ENCODE results near the gene SRGN. TPM values are rescaled to one million over a fixed set of nuclear protein-coding genes. Genes with fewer than 3 reads are reported as not detected.

The SRGN gene
- total RNA-seq, 2 experiments from 2014 or later, result 949 to 966 TPM

GRCh38 chr10:69073736-69074364 is 14.1 kb upstream of the SRGN start:
- Mint-ChIP-seq H3K27ac (no peak overlapping the region), H3K4me3 (no peak overlapping the region), H3K27me3 (no peaks in the 10 kb centered on the region), H3K9me3 (no peaks in the 10 kb centered on the region), H3K4me1 (ENCODE audit: low read depth) (peaks cover 12% of the 10 kb centered on the region), H3K36me3 (no peaks in the 10 kb centered on the region)
- no peak for DNase-seq
- intact Hi-C loops (cut with micrococcal nuclease), result no loop called here
- ChIA-PET POLR2A (no interaction called here), CTCF (no interaction called here)

DNA sequence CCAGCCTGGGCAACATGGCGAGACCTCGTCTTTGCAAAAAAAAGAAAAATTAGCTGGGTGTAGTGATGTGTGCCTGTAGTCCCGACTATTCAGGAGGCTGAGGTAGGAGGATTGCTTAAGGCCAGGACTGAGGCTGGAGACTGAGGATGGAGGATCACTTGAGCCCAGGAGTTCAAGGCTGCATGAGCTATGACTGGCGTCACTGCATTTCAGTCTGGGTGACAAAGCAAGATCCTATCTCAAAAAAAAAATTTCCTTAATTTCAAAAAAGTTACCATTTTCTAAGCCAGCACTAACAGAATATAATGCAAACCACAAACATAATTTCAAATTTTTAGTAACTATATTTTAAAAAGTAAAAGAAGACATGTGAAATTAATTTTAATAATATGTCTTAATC is 13.4 kb upstream of the SRGN start:
- ChIA-PET POLR2A (no interaction called here), CTCF (interaction anchor here (0.6 kb wide), 1 partner anchor 21 kb away, joined by 3 read pairs; no protein-coding TSS in a partner anchor)
- no peak for DNase-seq
- Mint-ChIP-seq H3K4me1 (ENCODE audit: low read depth) (peaks cover 12% of the 10 kb centered on the region), H3K4me3 (no peak overlapping the region), H3K36me3 (no peaks in the 10 kb centered on the region), H3K27ac (no peak overlapping the region), H3K9me3 (no peaks in the 10 kb centered on the region), H3K27me3 (no peaks in the 10 kb centered on the region)
- intact Hi-C loops (cut with micrococcal nuclease), result no loop called here

DNA sequence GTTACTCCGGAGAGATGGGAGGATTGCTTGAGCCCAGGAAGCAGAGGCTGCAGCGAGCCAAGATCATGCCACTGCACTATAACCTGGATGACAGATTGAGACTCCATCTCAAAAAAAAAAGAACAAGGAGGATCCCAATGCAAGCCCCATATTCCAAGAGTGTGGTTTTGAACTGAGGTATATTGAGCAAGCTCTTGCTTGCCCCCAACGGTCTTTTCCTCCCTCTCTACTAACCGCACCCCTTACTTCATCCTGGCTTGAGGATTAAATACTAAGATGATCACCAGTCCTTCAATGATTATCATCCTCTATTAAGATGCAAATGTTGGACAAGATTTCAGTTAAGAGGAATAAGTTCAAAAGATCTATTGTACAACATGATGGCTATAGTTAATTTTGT is 12.5 kb upstream of the SRGN start:
- H3K4me3 Mint-ChIP-seq, result no peak overlapping the region
- DNase-seq, result no peak
- peaks cover 12% of the 10 kb centered on the region for H3K4me1 Mint-ChIP-seq (ENCODE audit: low read depth)
- no peaks in the 10 kb centered on the region for H3K9me3 Mint-ChIP-seq
- no peaks in the 10 kb centered on the region for H3K27me3 Mint-ChIP-seq
- H3K36me3 Mint-ChIP-seq, result no peaks in the 10 kb centered on the region
- intact Hi-C loops (cut with micrococcal nuclease), result no loop called here
- ChIA-PET POLR2A (no interaction called here), CTCF (no interaction called here)
- no peak overlapping the region for H3K27ac Mint-ChIP-seq

- Mint-ChIP-seq H3K36me3 (no peaks in the 10 kb centered on the region), H3K4me1 (ENCODE audit: low read depth) (peaks cover 6% of the 10 kb centered on the region), H3K27me3 (no peaks in the 10 kb centered on the region), H3K27ac (no peak overlapping the region), H3K4me3 (no peak overlapping the region), H3K9me3 (no peaks in the 10 kb centered on the region)
- POLR2A ChIA-PET, result interaction anchor here (1.5 kb wide), 1 partner anchor 12 kb away, joined by 3 read pairs; no protein-coding TSS in a partner anchor
- CTCF ChIA-PET, result no interaction called here
- DNase-seq, result no peak
- intact Hi-C loops (cut with micrococcal nuclease), result no loop called here
Observed at GRCh38 chr10:69078311-69078710, 9.6 kb upstream of the SRGN start.

DNA sequence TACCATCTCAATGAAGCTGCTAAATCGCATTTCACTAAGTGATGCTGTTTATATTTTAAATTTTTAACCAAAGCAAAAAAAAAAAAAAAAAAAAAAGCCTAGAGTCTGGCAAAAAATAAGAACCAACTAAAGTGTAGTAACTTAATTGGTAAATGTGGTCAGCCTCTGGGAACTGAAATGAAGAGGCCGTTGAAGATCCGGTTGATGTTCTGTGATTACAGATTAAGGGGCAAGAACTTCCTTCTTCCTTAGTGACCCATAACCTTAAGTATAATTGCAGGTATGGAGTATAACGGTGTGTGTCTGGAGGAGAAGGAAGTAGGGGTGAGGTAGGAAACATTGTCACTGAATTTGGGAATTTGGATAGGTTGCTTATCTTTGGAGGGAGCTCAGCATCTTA is 7.7 kb upstream of the SRGN start:
- H3K27me3 Mint-ChIP-seq, result no peaks in the 10 kb centered on the region
- no peak overlapping the region for H3K4me3 Mint-ChIP-seq
- DNase-seq, result no peak
- H3K36me3 Mint-ChIP-seq, result no peaks in the 10 kb centered on the region
- H3K27ac Mint-ChIP-seq, result no peak overlapping the region
- H3K9me3 Mint-ChIP-seq, result no peaks in the 10 kb centered on the region
- H3K4me1 Mint-ChIP-seq (ENCODE audit: low read depth), result peaks cover 4% of the 10 kb centered on the region
- intact Hi-C loops (cut with micrococcal nuclease), result no loop called here
- POLR2A ChIA-PET, result interaction anchor here (0.8 to 1.2 kb wide), 2 partner anchors 10 to 15 kb away, joined by 3 to 4 read pairs; no protein-coding TSS in a partner anchor
- CTCF ChIA-PET, result interaction anchor here (0.6 to 1.1 kb wide), 2 partner anchors 12 to 25 kb away, joined by 3 read pairs; no protein-coding TSS in a partner anchor

GRCh38 chr10:69086001-69086509 is 1.8 kb upstream of the SRGN start:
- Mint-ChIP-seq H3K27ac (peak overlapping the region; percentile 90), H3K4me3 (peak overlapping the region; percentile 66)
- POLR2A ChIA-PET, result interaction anchor here (4.2 to 8.4 kb wide), 3 partner anchors 21 to 39 kb away, joined by 34 to 178 read pairs (median 92); no protein-coding TSS in a partner anchor

DNA sequence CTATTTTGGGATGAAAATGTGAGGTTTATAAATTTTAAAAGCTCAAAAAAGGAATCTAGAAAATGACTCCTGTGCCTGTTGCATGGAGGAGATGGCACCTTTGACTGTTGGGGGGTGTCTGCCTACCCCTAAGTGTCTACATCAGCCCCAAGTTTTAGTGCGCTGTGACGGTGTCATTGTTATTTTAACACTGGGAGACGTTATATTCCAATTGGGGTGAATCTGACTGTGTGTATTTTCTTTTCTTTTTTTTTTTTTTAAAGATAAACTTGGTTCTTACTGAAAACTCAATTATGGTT is 517 bp downstream of the SRGN start:
- ChIA-PET POLR2A (interaction anchor here (0.9 to 8.4 kb wide), 15 partner anchors 24 to 756 kb away, joined by 3 to 178 read pairs (median 5); partner anchors contain the start of genes DDX21, HNRNPH3, PBLD and SUPV3L1), CTCF (interaction anchor here (1.4 to 8.7 kb wide), 5 partner anchors 23 to 131 kb away, joined by 3 to 62 read pairs (median 8); no protein-coding TSS in a partner anchor)
- H3K4me3 Mint-ChIP-seq, result peak overlapping the region; percentile 94
- peak; percentile 34 for DNase-seq
- H3K9me3 Mint-ChIP-seq, result no peaks in the 10 kb centered on the region
- H3K27ac Mint-ChIP-seq, result peak overlapping the region; percentile 96
- H3K4me1 Mint-ChIP-seq (ENCODE audit: low read depth), result peaks cover 47% of the 10 kb centered on the region
- peaks cover 45% of the 10 kb centered on the region for H3K36me3 Mint-ChIP-seq
- intact Hi-C loops (cut with micrococcal nuclease), result no loop called here
- H3K27me3 Mint-ChIP-seq, result no peaks in the 10 kb centered on the region

More at GRCh38 chr10:69086001-69086509, 1.8 kb upstream of the SRGN start:
- Mint-ChIP-seq H3K9me3 (no peaks in the 10 kb centered on the region), H3K27me3 (no peaks in the 10 kb centered on the region), H3K4me1 (ENCODE audit: low read depth) (peaks cover 32% of the 10 kb centered on the region), H3K36me3 (peaks cover 31% of the 10 kb centered on the region)
- CTCF ChIA-PET, result interaction anchor here (1.1 to 8.7 kb wide), 2 partner anchors 8 to 40 kb away, joined by 5 to 62 read pairs; no protein-coding TSS in a partner anchor
- peak; percentile 28 for DNase-seq
- intact Hi-C loops (cut with micrococcal nuclease), result no loop called here

GRCh38 chr10:69088801-69089501 is 1.0 kb downstream of the SRGN start:
- Mint-ChIP-seq H3K27ac (peak overlapping the region; percentile 96), H3K36me3 (peaks cover 49% of the 10 kb centered on the region), H3K4me3 (peak overlapping the region; percentile 94), H3K4me1 (ENCODE audit: low read depth) (peaks cover 52% of the 10 kb centered on the region), H3K9me3 (no peaks in the 10 kb centered on the region), H3K27me3 (no peaks in the 10 kb centered on the region)
- ChIA-PET CTCF (interaction anchor here (1.7 to 8.7 kb wide), 3 partner anchors 23 to 84 kb away, joined by 8 to 62 read pairs (median 10); no protein-coding TSS in a partner anchor), POLR2A (interaction anchor here (0.9 to 8.4 kb wide), 15 partner anchors 9 to 757 kb away, joined by 3 to 178 read pairs (median 5); partner anchors contain the start of genes DDX21, HNRNPH3, PBLD and SUPV3L1)
- peak; percentile 33 for DNase-seq
- intact Hi-C loops (cut with micrococcal nuclease), result no loop called here

DNA sequence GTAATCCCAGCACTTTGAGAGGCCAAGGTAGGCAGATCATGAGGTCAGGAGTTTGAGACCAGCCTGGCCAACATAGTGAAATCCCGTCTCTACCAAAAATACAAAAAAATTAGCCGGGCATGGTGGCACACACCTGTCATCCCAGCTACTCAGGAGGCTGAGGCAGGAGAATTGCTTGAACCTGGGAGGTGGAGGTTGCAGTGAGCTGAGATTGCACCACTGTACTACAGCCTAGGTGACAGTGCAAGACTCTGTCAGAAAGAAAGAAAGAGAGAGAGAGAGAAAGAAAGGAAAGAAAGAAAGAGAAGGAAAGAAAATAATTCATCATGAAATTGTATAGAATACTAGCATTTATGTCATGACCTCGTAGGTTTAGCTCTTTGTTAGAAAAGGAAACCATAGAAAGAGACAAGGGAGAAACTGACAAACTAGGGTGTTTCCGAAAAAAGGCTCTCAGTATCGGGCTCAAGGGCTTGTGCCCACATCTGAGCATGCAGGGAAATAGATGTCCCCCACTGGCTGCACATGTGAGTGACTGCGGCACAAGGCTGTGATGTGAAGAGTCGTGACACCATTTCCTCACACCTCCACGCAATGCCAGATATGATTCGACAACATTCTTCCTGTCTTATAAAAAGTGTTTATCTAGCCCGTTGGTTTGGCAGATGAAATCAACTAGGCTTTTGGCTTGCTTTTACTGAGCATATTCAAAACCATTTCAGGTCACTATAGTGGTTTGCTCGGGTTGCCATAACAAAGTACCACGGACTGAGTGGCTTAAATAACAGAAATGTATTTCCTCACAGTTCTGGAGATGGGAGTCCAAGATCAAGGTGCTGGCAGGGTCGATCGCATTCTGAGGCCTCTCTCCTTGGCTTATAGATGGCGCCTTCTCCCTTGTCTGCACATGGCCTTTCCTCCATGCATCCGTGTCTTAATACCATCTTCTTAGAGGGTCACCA is 2.0 kb downstream of the SRGN start:
- POLR2A ChIA-PET, result interaction anchor here (0.7 to 8.4 kb wide), 11 partner anchors 10 to 134 kb away, joined by 3 to 178 read pairs (median 4); partner anchors contain the start of gene DDX21
- Mint-ChIP-seq H3K36me3 (peaks cover 51% of the 10 kb centered on the region), H3K4me1 (ENCODE audit: low read depth) (peaks cover 57% of the 10 kb centered on the region), H3K9me3 (no peaks in the 10 kb centered on the region), H3K27ac (peak overlapping the region; percentile 96), H3K4me3 (peak overlapping the region; percentile 94), H3K27me3 (no peaks in the 10 kb centered on the region)
- intact Hi-C loops (cut with micrococcal nuclease), result loop anchor here (1.0 kb wide), 6 partner anchors 78 to 189 kb away; partner anchors contain the start of genes DDX50 and KIFBP
- CTCF ChIA-PET, result interaction anchor here (0.8 to 8.7 kb wide), 3 partner anchors 24 to 86 kb away, joined by 3 to 62 read pairs (median 5); no protein-coding TSS in a partner anchor
- DNase-seq, result peak; percentile 93

DNA sequence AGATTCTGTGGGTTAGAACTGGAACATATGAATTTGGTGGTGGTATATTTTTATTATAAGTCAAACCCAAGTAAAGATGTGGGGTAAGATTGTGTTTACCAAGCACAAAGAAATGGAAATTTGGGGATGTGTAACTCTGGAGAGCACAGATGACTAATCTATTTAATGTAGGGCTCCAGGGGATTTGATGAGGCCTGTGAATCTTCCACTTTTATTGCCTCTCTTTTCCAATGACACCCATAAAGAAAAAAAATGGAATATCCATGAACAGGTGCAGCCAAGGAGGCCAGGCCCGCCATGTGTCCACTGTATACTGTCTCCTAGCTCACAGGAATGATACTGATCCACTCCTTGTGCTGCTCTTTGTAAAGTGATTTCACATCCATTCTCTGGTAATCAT is 2.8 kb downstream of the SRGN start:
- peaks cover 54% of the 10 kb centered on the region for H3K36me3 Mint-ChIP-seq
- peaks cover 55% of the 10 kb centered on the region for H3K4me1 Mint-ChIP-seq (ENCODE audit: low read depth)
- peak overlapping the region; percentile 94 for H3K4me3 Mint-ChIP-seq
- ChIA-PET POLR2A (interaction anchor here (1.3 to 8.4 kb wide), 3 partner anchors 25 to 44 kb away, joined by 4 to 178 read pairs (median 36); no protein-coding TSS in a partner anchor), CTCF (interaction anchor here (2.2 to 8.7 kb wide), 3 partner anchors 25 to 84 kb away, joined by 13 to 159 read pairs (median 62); no protein-coding TSS in a partner anchor)
- no peaks in the 10 kb centered on the region for H3K9me3 Mint-ChIP-seq
- no peak for DNase-seq
- H3K27me3 Mint-ChIP-seq, result no peaks in the 10 kb centered on the region
- H3K27ac Mint-ChIP-seq, result peak overlapping the region; percentile 96
- intact Hi-C loops (cut with micrococcal nuclease), result loop anchor here (1.0 kb wide), 6 partner anchors 78 to 189 kb away; partner anchors contain the start of genes DDX50 and KIFBP

- POLR2A ChIA-PET, result interaction anchor here (1.3 to 8.4 kb wide), 4 partner anchors 26 to 124 kb away, joined by 3 to 178 read pairs (median 20); no protein-coding TSS in a partner anchor
- DNase-seq, result no peak
Observed at GRCh38 chr10:69091143-69091651, 3.3 kb downstream of the SRGN start.

More at GRCh38 chr10:69091143-69091651, 3.3 kb downstream of the SRGN start:
- peaks cover 54% of the 10 kb centered on the region for H3K36me3 Mint-ChIP-seq
- peaks cover 54% of the 10 kb centered on the region for H3K4me1 Mint-ChIP-seq (ENCODE audit: low read depth)
- H3K4me3 Mint-ChIP-seq, result peak overlapping the region; percentile 94
- no peaks in the 10 kb centered on the region for H3K27me3 Mint-ChIP-seq
- H3K9me3 Mint-ChIP-seq, result no peaks in the 10 kb centered on the region
- intact Hi-C loops (cut with micrococcal nuclease), result no loop called here
- CTCF ChIA-PET, result interaction anchor here (0.7 to 8.7 kb wide), 5 partner anchors 26 to 103 kb away, joined by 4 to 159 read pairs (median 26); partner anchors contain the start of gene KIFBP
- peak overlapping the region; percentile 96 for H3K27ac Mint-ChIP-seq
